Activated CD4-positive, alpha-beta T cell treated with anti-CD3 and anti-CD28 coated beads, Interleukin-2, amount 50 U/mL, for 4 hours (primary cell): Measurements from ENCODE around the gene RBM42.
A peak's percentile ranks its signal among the peaks of the same experiment; 100 is the strongest.

Experiments used
- DNase-seq, 2 experiments: peaks; one replicate each; pipeline ENCODE4 v3.0.0-alpha.2; 2020

Gene RBM42

GRCh38 chr19:35621708-35622107, 7.1 kb upstream of the RBM42 start:
- DNase-seq = no peak

- no peak for DNase-seq
Observed at GRCh38 chr19:35622750-35623149, 6.1 kb upstream of the RBM42 start.

GRCh38 chr19:35623327-35624010, 5.4 kb upstream of the RBM42 start:
- no peak for DNase-seq

GRCh38 chr19:35628264-35628564, 622 bp upstream of the RBM42 start:
- DNase-seq = no peak

- DNase-seq = no peak
Observed at GRCh38 chr19:35629332-35629633, 447 bp downstream of the RBM42 start.

GRCh38 chr19:35633727-35634440, 5.0 kb downstream of the RBM42 start:
- DNase-seq = no peak

GRCh38 chr19:35636651-35637050, 7.8 kb downstream of the RBM42 start:
- no peak for DNase-seq

- no peak for DNase-seq
Observed at GRCh38 chr19:35637165-35637564, 8.3 kb downstream of the RBM42 start.

GRCh38 chr19:35639321-35639639, 10.4 kb downstream of the RBM42 start:
- DNase-seq = no peak

GRCh38 chr19:35639863-35640262, 11.0 kb downstream of the RBM42 start:
- no peak for DNase-seq

GRCh38 chr19:35641515-35642151, 12.8 kb downstream of the RBM42 start, which contains the start of gene ETV2:
Gene ETV2 (plus strand): TSS chr19:35641745. CDS start chr19:35642461, 716 bp downstream.
- no peak for DNase-seq

GRCh38 chr19:35642312-35642711, 13.5 kb downstream of the RBM42 start:
- no peak for DNase-seq

- DNase-seq = no peak
Observed at GRCh38 chr19:35642798-35643254, 14.0 kb downstream of the RBM42 start.

- DNase-seq = peak; percentile 68 to 69
Observed at GRCh38 chr19:35643255-35644205, 14.7 kb downstream of the RBM42 start.

GRCh38 chr19:35644206-35644986, 15.6 kb downstream of the RBM42 start:
- peak; percentile 91 to 93 for DNase-seq

- DNase-seq = peak; percentile 76
Observed at GRCh38 chr19:35644987-35645679, 16.3 kb downstream of the RBM42 start.

GRCh38 chr19:35645680-35646511, 17.1 kb downstream of the RBM42 start:
- DNase-seq = no peak

- DNase-seq = peak; percentile 89 to 90
Observed at GRCh38 chr19:35648017-35648961, 19.5 kb downstream of the RBM42 start, which contains the start of gene COX6B1. Gene COX6B1 (plus strand): TSS chr19:35648323. CDS start chr19:35651244, 2,921 bp downstream.

GRCh38 chr19:35650581-35650980, 21.7 kb downstream of the RBM42 start:
- no peak for DNase-seq
